WTC11 (cell line): ENCODE data around the gene ZNF550. TPM values are rescaled to one million over a fixed set of nuclear protein-coding genes. Genes with fewer than 3 reads are reported as not detected.
A peak's percentile ranks its signal among the peaks of the same experiment; 100 is the strongest.

Experiments
- ATAC-seq: fragments of 200-7000 bp; cut with Tn5 transposase; 2 replicates; pipeline ENCODE4 v1.10.0; 2021; ENCODE audit warnings: mild to moderate bottlenecking, moderate library complexity
- CTCF ChIA-PET: fragments of 300-600 bp; sonication (Branson Sonifier 250); formaldehyde crosslinking; loops from one replicate; lab custom pipeline; 2021; ENCODE audit warnings: antibody characterized with exemption; lab: Charles Lee
- POLR2A ChIA-PET: fragments of 350-600 bp; sonication (Branson Sonifier 250); formaldehyde crosslinking; loops from one replicate; lab custom pipeline; 2021; ENCODE audit warnings: antibody characterized with exemption; lab: Charles Lee
- DNase-seq: peaks from one replicate; pipeline ENCODE4 v3.0.0; 2021; ENCODE audit warnings: low spot score
- H3K27ac Mint-ChIP-seq: 2 replicates; pipeline ENCODE4 v1.8.0; 2021; ENCODE audit warnings: mixed read lengths
- H3K27me3 Mint-ChIP-seq: 2 replicates; pipeline ENCODE4 v1.8.0; 2021; ENCODE audit warnings: low read depth, mild to moderate bottlenecking, moderate library complexity, mixed read lengths
- H3K36me3 Mint-ChIP-seq: 2 replicates; pipeline ENCODE4 v1.8.0; 2021; ENCODE audit warnings: mixed read lengths
- H3K4me1 Mint-ChIP-seq: 2 replicates; pipeline ENCODE4 v1.8.0; 2022; ENCODE audit warnings: mixed read lengths
- H3K4me3 Mint-ChIP-seq: 2 replicates; pipeline ENCODE4 v1.8.0; 2021; ENCODE audit warnings: mild to moderate bottlenecking, moderate library complexity, mixed read lengths
- H3K9me3 Mint-ChIP-seq: 2 replicates; pipeline ENCODE4 v1.8.0; 2021; ENCODE audit warnings: mixed read lengths
- EMX1 ChIP-seq: fragments of 250-450 bp; sonication (Bioruptor Pico); IDR thresholded peaks from 2 replicates; pipeline ENCODE4 v1.8.0; 2021; ENCODE audit warnings: mild to moderate bottlenecking
- GTF2I ChIP-seq: fragments of 250-450 bp; sonication (Bioruptor Pico); conservative IDR thresholded peaks from 2 replicates; pipeline ENCODE4 v1.4.0; 2021; ENCODE audit warnings: mild to moderate bottlenecking
- HMGA2 ChIP-seq: fragments of 250-450 bp; sonication (Bioruptor Pico); IDR thresholded peaks from 2 replicates; pipeline ENCODE4 v1.4.0; 2021; ENCODE audit warnings: mild to moderate bottlenecking, moderate library complexity
- JUN ChIP-seq: sonication (generic); formaldehyde crosslinking; IDR thresholded peaks from 2 replicates; pipeline ENCODE4 v1.8.0; 2023; ENCODE audit warnings: mild to moderate bottlenecking, missing genetic modification reagents
- NFE2L1 ChIP-seq: sonication (generic); formaldehyde crosslinking; IDR thresholded peaks from 2 replicates; pipeline ENCODE4 v1.8.1; 2023; ENCODE audit warnings: missing genetic modification reagents
- SMAD3 ChIP-seq: sonication (generic); formaldehyde crosslinking; IDR thresholded peaks from 2 replicates; pipeline ENCODE4 v1.8.0; 2022; ENCODE audit warnings: missing genetic modification reagents, mild to moderate bottlenecking, borderline replicate concordance
- SMAD4 ChIP-seq: sonication (generic); formaldehyde crosslinking; IDR thresholded peaks from 2 replicates; pipeline ENCODE4 v1.8.0; 2022; ENCODE audit warnings: mild to moderate bottlenecking, missing genetic modification reagents
- SP1 ChIP-seq: sonication (generic); formaldehyde crosslinking; conservative IDR thresholded peaks from 2 replicates; pipeline ENCODE4 v1.8.1; 2022; ENCODE audit warnings: missing genetic modification reagents
- TCF7 ChIP-seq: sonication (generic); formaldehyde crosslinking; IDR thresholded peaks from 2 replicates; pipeline ENCODE4 v1.8.0; 2022; ENCODE audit warnings: mild to moderate bottlenecking, low read depth, missing genetic modification reagents, moderate library complexity
- TEAD1 ChIP-seq: sonication (generic); formaldehyde crosslinking; IDR thresholded peaks from 2 replicates; pipeline ENCODE4 v1.8.0; 2022; ENCODE audit warnings: mild to moderate bottlenecking, missing genetic modification reagents
- TEAD4 ChIP-seq: sonication (generic); formaldehyde crosslinking; IDR thresholded peaks from 2 replicates; pipeline ENCODE4 v1.8.0; 2022; ENCODE audit warnings: mild to moderate bottlenecking, missing genetic modification reagents
- TP53 ChIP-seq: sonication (generic); formaldehyde crosslinking; IDR thresholded peaks from 2 replicates; pipeline ENCODE4 v1.8.1; 2023; ENCODE audit warnings: mild to moderate bottlenecking, missing genetic modification reagents
- ZNF232 ChIP-seq: sonication (generic); formaldehyde crosslinking; IDR thresholded peaks from 2 replicates; pipeline ENCODE4 v1.8.0; 2022; ENCODE audit warnings: mild to moderate bottlenecking, missing genetic modification reagents
- ZNF263 ChIP-seq: sonication (generic); formaldehyde crosslinking; IDR thresholded peaks from 2 replicates; pipeline ENCODE4 v1.8.1; 2022; ENCODE audit warnings: low read depth, mild to moderate bottlenecking, moderate library complexity, missing genetic modification reagents
- ZNF423 ChIP-seq: fragments of 250-450 bp; sonication (Bioruptor Pico); IDR thresholded peaks from 2 replicates; pipeline ENCODE4 v2.1.2; 2022; ENCODE audit warnings: mild to moderate bottlenecking, moderate library complexity
- ZNF671 ChIP-seq: fragments of 250-450 bp; sonication (Bioruptor Pico); IDR thresholded peaks from 2 replicates; pipeline ENCODE4 v1.8.0; 2021; ENCODE audit warnings: mild to moderate bottlenecking
- total RNA-seq: library from RNA; stranded (reverse); gene quantifications from 3 replicates; pipeline ENCODE4 v1.2.3, GENCODE V29; 2021
- TF ChIP-seq, protein P1 (sequence below): sonication (generic); formaldehyde crosslinking; conservative IDR thresholded peaks from 2 replicates; pipeline ENCODE4 v1.8.1; 2023; ENCODE audit warnings: mild to moderate bottlenecking, low read depth, missing genetic modification reagents, moderate library complexity
- TF ChIP-seq, protein P2 (sequence below): sonication (generic); formaldehyde crosslinking; IDR thresholded peaks from 2 replicates; pipeline ENCODE4 v1.8.1; 2022; ENCODE audit warnings: missing genetic modification reagents, borderline replicate concordance
- TF ChIP-seq, protein P3 (sequence below): sonication (generic); formaldehyde crosslinking; IDR thresholded peaks from 2 replicates; pipeline ENCODE4 v1.8.0; 2023; ENCODE audit warnings: missing genetic modification reagents
- TF ChIP-seq, protein P4 (sequence below): sonication (generic); formaldehyde crosslinking; IDR thresholded peaks from 2 replicates; pipeline ENCODE4 v1.8.1; 2023; ENCODE audit warnings: mild to moderate bottlenecking, missing genetic modification reagents, moderate library complexity
- TF ChIP-seq, protein P5 (sequence below): sonication (generic); formaldehyde crosslinking; IDR thresholded peaks from 2 replicates; pipeline ENCODE4 v1.8.0; 2022; ENCODE audit warnings: mild to moderate bottlenecking, missing genetic modification reagents
- TF ChIP-seq, protein P6 (sequence below): fragments of 250-450 bp; sonication (Bioruptor Pico); IDR thresholded peaks from 2 replicates; pipeline ENCODE4 v1.9.0; 2021; ENCODE audit warnings: moderate library complexity, mild to moderate bottlenecking, inconsistent platforms, borderline replicate concordance
- TF ChIP-seq, protein P7 (sequence below): fragments of 200-600 bp; IDR thresholded peaks from 2 replicates; pipeline ENCODE4 v1.8.0; 2022; ENCODE audit warnings: antibody characterized with exemption
- TF ChIP-seq, protein P8 (sequence below): sonication (generic); formaldehyde crosslinking; IDR thresholded peaks from 2 replicates; pipeline ENCODE4 v1.8.0; 2022; ENCODE audit warnings: mild to moderate bottlenecking, missing genetic modification reagents
- TF ChIP-seq, protein P9 (sequence below): fragments of 250-450 bp; sonication (Bioruptor Pico); IDR thresholded peaks from 2 replicates; pipeline ENCODE4 v1.8.0; 2021; ENCODE audit warnings: mild to moderate bottlenecking
- TF ChIP-seq, protein P10 (sequence below): sonication (generic); formaldehyde crosslinking; IDR thresholded peaks from 2 replicates; pipeline ENCODE4 v1.8.1; 2023; ENCODE audit warnings: mild to moderate bottlenecking, missing genetic modification reagents

The ZNF550 gene
- total RNA-seq, 1 experiment from 2014 or later = 17.5 TPM

DNA sequence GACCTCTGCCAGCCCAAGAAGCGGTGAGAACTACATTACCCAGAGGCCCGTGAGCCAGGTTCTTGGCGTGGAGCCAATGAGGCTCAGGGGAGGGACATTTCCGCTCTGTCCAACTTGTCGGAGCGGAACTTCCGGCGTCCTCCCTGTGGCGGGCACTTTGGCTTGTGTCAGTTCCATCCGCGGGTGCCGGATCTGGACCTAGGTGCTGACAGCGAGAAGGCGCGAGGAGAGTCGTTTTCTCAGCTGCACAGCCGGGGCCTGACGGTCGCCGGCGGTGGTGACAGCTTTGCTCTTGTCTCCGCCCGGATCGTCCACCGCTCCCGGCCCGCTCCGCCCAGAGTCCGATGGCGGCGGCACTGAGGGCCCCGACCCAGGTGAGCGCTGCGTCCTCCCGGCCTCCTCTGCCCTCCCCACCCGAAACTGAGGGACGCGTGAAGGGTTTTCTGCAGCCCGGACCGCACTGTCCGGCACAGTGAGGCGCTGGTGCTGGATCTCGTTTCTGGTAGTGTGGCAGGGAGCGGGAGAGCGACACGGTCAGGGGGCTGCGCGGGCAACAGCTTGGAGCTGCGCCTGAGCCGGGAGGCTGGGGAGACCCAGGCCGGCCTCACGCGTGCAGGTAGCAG lies 40.2 kb upstream of the ZNF550 start, which contains the start of gene ZNF530:
Gene ZNF530, plus strand, starts transcription at position 125 of the 623 bp plus-strand sequence. CDS start 4,461 bp downstream, outside the sequence.
- DNase-seq = peak; percentile 91
- Mint-ChIP-seq H3K4me3 (peak within 1 kb of the TSS; percentile 81), H3K27ac (no peak within 1 kb of the TSS), H3K36me3 (peaks cover 11% of the 10 kb centered on the region), H3K4me1 (peaks cover 9% of the 10 kb centered on the region), H3K27me3 (peaks cover 7% of the 10 kb centered on the region), H3K9me3 (peaks cover 11% of the 10 kb centered on the region)
- peak; percentile 100 for ATAC-seq
- POLR2A ChIA-PET = interaction anchor here (1.2 kb wide), 1 partner anchor 17 kb away, joined by 3 read pairs; no protein-coding TSS in a partner anchor
- CTCF ChIA-PET = interaction anchor here (1.0 to 1.4 kb wide), 4 partner anchors 14 to 82 kb away, joined by 3 to 4 read pairs (median 4); partner anchors contain the start of genes ZNF134 and ZNF551
- TF ChIP-seq, protein P1, sequence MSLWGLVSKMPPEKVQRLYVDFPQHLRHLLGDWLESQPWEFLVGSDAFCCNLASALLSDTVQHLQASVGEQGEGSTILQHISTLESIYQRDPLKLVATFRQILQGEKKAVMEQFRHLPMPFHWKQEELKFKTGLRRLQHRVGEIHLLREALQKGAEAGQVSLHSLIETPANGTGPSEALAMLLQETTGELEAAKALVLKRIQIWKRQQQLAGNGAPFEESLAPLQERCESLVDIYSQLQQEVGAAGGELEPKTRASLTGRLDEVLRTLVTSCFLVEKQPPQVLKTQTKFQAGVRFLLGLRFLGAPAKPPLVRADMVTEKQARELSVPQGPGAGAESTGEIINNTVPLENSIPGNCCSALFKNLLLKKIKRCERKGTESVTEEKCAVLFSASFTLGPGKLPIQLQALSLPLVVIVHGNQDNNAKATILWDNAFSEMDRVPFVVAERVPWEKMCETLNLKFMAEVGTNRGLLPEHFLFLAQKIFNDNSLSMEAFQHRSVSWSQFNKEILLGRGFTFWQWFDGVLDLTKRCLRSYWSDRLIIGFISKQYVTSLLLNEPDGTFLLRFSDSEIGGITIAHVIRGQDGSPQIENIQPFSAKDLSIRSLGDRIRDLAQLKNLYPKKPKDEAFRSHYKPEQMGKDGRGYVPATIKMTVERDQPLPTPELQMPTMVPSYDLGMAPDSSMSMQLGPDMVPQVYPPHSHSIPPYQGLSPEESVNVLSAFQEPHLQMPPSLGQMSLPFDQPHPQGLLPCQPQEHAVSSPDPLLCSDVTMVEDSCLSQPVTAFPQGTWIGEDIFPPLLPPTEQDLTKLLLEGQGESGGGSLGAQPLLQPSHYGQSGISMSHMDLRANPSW = no peak
- TF ChIP-seq TEAD4 (CRISPR knock-in tag) (no peak), SMAD3 (CRISPR knock-in tag) (no peak; the same call in 1 of the 2 replicates), GTF2I (CRISPR knock-in tag) (no peak), EMX1 (CRISPR knock-in tag) (no peak), TEAD1 (CRISPR knock-in tag) (0 out of 2 replicates have a peak, but pooled peaks have one; percentile 21), JUN (CRISPR knock-in tag) (no peak), TP53 (no peak), NFE2L1 (CRISPR knock-in tag) (peak; percentile 28; the same call in 1 of the 2 replicates), SP1 (CRISPR knock-in tag) (peak; percentile 75), HMGA2 (CRISPR knock-in tag) (no peak), TCF7 (CRISPR knock-in tag) (no peak), SMAD4 (no peak), ZNF263 (no peak), ZNF423 (CRISPR knock-in tag) (no peak), ZNF671 (no peak), ZNF232 (no peak)
- TF ChIP-seq, protein P2, sequence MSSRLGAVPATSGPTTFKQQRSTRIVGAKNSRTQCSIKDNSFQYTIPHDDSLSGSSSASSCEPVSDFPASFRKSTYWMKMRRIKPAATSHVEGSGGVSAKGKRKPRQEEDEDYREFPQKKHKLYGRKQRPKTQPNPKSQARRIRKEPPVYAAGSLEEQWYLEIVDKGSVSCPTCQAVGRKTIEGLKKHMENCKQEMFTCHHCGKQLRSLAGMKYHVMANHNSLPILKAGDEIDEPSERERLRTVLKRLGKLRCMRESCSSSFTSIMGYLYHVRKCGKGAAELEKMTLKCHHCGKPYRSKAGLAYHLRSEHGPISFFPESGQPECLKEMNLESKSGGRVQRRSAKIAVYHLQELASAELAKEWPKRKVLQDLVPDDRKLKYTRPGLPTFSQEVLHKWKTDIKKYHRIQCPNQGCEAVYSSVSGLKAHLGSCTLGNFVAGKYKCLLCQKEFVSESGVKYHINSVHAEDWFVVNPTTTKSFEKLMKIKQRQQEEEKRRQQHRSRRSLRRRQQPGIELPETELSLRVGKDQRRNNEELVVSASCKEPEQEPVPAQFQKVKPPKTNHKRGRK (CRISPR knock-in tag) = no peak
- TF ChIP-seq, protein P3, sequence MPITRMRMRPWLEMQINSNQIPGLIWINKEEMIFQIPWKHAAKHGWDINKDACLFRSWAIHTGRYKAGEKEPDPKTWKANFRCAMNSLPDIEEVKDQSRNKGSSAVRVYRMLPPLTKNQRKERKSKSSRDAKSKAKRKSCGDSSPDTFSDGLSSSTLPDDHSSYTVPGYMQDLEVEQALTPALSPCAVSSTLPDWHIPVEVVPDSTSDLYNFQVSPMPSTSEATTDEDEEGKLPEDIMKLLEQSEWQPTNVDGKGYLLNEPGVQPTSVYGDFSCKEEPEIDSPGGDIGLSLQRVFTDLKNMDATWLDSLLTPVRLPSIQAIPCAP (CRISPR knock-in tag) = no peak
- TF ChIP-seq, protein P4, sequence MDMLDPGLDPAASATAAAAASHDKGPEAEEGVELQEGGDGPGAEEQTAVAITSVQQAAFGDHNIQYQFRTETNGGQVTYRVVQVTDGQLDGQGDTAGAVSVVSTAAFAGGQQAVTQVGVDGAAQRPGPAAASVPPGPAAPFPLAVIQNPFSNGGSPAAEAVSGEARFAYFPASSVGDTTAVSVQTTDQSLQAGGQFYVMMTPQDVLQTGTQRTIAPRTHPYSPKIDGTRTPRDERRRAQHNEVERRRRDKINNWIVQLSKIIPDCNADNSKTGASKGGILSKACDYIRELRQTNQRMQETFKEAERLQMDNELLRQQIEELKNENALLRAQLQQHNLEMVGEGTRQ (CRISPR knock-in tag) = no peak
- TF ChIP-seq, protein P5, sequence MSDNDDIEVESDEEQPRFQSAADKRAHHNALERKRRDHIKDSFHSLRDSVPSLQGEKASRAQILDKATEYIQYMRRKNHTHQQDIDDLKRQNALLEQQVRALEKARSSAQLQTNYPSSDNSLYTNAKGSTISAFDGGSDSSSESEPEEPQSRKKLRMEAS (CRISPR knock-in tag) = no peak
- TF ChIP-seq, protein P6, sequence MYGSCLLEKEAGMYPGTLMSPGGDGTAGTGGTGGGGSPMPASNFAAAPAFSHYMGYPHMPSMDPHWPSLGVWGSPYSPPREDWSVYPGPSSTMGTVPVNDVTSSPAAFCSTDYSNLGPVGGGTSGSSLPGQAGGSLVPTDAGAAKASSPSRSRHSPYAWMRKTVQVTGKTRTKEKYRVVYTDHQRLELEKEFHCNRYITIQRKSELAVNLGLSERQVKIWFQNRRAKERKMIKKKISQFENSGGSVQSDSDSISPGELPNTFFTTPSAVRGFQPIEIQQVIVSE (CRISPR knock-in tag) = no peak
- TF ChIP-seq, protein P7, sequence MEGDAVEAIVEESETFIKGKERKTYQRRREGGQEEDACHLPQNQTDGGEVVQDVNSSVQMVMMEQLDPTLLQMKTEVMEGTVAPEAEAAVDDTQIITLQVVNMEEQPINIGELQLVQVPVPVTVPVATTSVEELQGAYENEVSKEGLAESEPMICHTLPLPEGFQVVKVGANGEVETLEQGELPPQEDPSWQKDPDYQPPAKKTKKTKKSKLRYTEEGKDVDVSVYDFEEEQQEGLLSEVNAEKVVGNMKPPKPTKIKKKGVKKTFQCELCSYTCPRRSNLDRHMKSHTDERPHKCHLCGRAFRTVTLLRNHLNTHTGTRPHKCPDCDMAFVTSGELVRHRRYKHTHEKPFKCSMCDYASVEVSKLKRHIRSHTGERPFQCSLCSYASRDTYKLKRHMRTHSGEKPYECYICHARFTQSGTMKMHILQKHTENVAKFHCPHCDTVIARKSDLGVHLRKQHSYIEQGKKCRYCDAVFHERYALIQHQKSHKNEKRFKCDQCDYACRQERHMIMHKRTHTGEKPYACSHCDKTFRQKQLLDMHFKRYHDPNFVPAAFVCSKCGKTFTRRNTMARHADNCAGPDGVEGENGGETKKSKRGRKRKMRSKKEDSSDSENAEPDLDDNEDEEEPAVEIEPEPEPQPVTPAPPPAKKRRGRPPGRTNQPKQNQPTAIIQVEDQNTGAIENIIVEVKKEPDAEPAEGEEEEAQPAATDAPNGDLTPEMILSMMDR = no peak
- TF ChIP-seq, protein P8, sequence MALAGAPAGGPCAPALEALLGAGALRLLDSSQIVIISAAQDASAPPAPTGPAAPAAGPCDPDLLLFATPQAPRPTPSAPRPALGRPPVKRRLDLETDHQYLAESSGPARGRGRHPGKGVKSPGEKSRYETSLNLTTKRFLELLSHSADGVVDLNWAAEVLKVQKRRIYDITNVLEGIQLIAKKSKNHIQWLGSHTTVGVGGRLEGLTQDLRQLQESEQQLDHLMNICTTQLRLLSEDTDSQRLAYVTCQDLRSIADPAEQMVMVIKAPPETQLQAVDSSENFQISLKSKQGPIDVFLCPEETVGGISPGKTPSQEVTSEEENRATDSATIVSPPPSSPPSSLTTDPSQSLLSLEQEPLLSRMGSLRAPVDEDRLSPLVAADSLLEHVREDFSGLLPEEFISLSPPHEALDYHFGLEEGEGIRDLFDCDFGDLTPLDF (CRISPR knock-in tag) = peak; percentile 21; the same call in 1 of the 2 replicates
- TF ChIP-seq, protein P9, sequence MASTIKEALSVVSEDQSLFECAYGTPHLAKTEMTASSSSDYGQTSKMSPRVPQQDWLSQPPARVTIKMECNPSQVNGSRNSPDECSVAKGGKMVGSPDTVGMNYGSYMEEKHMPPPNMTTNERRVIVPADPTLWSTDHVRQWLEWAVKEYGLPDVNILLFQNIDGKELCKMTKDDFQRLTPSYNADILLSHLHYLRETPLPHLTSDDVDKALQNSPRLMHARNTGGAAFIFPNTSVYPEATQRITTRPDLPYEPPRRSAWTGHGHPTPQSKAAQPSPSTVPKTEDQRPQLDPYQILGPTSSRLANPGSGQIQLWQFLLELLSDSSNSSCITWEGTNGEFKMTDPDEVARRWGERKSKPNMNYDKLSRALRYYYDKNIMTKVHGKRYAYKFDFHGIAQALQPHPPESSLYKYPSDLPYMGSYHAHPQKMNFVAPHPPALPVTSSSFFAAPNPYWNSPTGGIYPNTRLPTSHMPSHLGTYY (CRISPR knock-in tag) = no peak
- TF ChIP-seq, protein P10, sequence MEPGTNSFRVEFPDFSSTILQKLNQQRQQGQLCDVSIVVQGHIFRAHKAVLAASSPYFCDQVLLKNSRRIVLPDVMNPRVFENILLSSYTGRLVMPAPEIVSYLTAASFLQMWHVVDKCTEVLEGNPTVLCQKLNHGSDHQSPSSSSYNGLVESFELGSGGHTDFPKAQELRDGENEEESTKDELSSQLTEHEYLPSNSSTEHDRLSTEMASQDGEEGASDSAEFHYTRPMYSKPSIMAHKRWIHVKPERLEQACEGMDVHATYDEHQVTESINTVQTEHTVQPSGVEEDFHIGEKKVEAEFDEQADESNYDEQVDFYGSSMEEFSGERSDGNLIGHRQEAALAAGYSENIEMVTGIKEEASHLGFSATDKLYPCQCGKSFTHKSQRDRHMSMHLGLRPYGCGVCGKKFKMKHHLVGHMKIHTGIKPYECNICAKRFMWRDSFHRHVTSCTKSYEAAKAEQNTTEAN = no peak
